Endometrial microvascular endothelial cells (primary cell): ENCODE data around the gene PPP2R3C. TPM values are rescaled to one million over a fixed set of nuclear protein-coding genes. Genes with fewer than 3 reads are reported as not detected.
"Not testable (repeated sequence)": the region's sequence is repeated elsewhere in the genome, so short reads cannot be mapped to it uniquely, and the experiment has no call there.

Experiments used
- in situ Hi-C: cut with HindIII; loops from 2 replicates; pipeline ENCODE4 v1.10.0; 2017; ENCODE audit warnings: low sequenced_read_pairs, low pct_unique_long_range_greater_than_20kb; ENCODE audit errors: inconsistent ontology term
- total RNA-seq: library from RNA; depleted of rRNA; stranded (reverse); fragments of >200 nt; gene quantifications from one replicate; pipeline ENCODE4 v1.2.3, GENCODE V29; 2015; ENCODE audit errors: inconsistent ontology term

Gene PPP2R3C
- total RNA-seq, 1 donor from 2014 or later = 44.8 TPM

DNA sequence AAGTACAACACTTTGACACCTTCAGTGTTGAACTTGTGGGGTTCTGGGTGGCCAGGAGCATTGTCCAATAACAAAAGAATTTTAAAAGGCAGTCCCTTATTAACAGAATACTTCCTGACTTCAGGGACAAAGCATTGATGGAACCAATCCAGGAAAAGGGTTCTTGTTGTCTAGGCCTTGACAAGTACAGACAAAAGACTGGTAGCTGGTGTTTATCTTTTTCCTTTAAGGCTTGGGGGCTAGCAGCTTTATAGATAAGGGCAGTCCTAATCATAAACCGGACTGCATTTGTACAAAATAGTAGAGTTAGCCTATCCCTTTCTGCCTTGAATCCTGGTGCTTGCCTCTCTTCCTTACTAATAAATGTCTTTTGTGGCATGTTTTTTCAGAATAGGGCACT is 48.3 kb downstream of the PPP2R3C start:
- in situ Hi-C loops = no loop called here

- in situ Hi-C loops = no loop called here
These were observed 49.6 kb downstream of the PPP2R3C start for GRCh38 chr14:35072226-35072625.

- in situ Hi-C loops = no loop called here
These were observed 53.4 kb downstream of the PPP2R3C start for GRCh38 chr14:35068238-35069012.

DNA sequence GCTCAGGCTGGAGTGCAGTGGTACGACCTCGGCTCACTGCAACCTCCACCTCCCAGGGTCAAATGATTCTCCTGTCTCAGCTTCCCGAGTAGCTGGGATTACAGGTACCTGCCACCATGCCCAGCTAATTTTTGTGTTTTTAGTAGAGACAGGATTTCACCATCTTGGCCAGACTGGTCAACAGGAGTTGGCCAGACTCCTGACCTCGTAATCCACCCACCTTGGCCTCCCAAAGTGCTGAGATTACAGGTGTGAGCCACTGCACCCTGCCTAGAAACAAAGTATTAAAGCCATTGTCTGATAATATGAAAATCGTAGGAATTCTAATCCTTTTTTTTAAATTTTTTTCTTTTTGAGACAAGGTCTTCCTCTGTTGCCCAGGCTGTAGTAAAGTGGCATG is 56.1 kb downstream of the PPP2R3C start:
- in situ Hi-C loops = not testable (repeated sequence)

DNA sequence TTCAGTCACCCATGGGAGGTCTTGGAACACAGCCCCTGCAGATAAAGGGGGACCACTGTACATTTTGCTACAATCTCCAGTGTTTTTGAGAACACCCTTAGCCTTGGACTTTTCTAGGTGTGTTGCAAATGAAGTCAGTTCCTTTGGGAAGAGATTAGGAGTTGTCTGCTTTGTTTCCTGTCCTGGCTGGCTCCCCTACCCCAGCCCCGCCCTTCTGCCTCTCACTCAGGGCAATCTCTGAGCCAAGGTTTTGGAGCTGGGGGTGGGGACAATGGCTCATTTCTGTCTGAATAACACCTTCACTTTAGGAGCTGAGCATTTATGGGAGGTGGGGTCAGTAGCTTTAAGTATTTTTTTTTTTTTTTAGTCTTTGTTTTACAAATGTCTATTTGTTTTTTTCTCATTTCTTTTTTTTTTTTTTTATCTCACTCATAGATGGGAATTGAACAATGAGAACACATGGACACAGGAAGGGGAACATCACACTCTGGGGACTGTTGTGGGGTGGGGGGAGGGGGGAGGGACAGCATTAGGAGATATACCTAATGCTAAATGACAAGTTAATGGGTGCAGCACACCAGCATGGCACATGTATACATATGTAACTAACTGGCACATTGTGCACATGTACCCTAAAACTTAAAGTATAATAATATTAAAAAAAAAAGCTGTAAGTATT is 60.5 kb downstream of the PPP2R3C start:
- in situ Hi-C loops = not testable (repeated sequence)

DNA sequence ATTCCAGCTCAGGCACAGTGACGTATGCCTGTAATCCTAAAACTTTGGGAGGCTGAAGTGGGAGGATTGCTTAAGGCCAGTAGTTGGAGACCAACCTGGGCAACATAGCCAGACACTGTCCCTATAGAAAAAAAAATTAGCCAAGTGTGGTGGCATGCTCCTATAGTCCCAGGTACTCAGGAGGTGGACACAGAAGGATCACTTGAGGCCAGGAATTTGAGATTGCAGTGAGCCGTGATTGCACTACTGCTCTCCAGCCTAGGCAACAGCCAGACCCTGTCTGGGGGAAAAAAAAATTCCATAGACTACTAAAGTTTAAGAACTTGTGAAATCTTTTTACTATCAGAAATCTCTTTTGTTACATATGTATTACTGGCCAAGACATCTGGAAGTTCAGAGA is 69.2 kb downstream of the PPP2R3C start:
- in situ Hi-C loops = no loop called here

- in situ Hi-C loops = no loop called here
These were observed 70.0 kb downstream of the PPP2R3C start for GRCh38 chr14:35051796-35052195.

GRCh38 chr14:35050652-35051051 is 71.1 kb downstream of the PPP2R3C start:
- in situ Hi-C loops = no loop called here

- in situ Hi-C loops = no loop called here
These were observed 73.7 kb downstream of the PPP2R3C start for GRCh38 chr14:35047976-35048513.

DNA sequence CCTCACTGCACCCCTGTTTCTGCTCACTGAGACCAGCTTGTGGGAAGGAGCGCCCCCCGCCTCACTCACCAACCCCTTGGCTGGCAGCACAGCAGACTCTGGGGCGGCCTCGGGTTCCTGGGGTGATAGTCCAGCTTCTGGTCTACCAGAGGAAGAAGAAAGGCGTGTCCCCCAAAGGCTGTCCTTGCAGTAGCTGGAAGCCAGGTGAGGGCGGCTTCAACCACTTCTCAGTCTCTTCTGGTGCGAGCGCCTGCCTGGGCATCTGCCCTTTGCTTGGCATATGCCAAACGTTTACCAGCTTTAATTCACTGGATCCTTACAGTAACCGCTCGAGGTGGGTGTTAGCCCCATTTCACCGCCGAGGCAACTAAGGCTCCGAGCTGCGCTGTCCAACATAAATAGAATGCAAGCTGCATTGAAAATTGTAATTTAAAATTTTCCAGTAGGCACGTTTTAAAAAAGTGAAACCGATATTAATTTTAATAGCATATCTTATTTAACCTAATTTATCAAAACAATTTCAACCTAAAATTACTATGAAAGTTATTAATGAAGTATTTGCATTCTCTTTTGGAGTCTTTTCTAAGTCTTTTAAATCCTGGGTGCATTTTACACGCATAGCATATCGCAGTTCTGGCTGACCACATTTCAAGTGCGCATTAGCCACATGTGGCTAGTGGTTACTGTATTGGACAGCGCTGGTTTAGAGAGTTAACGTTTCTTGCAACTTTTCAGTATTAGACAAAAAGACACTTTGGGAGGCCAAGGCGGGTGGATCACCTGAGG is 74.8 kb downstream of the PPP2R3C start:
- in situ Hi-C loops = no loop called here

DNA sequence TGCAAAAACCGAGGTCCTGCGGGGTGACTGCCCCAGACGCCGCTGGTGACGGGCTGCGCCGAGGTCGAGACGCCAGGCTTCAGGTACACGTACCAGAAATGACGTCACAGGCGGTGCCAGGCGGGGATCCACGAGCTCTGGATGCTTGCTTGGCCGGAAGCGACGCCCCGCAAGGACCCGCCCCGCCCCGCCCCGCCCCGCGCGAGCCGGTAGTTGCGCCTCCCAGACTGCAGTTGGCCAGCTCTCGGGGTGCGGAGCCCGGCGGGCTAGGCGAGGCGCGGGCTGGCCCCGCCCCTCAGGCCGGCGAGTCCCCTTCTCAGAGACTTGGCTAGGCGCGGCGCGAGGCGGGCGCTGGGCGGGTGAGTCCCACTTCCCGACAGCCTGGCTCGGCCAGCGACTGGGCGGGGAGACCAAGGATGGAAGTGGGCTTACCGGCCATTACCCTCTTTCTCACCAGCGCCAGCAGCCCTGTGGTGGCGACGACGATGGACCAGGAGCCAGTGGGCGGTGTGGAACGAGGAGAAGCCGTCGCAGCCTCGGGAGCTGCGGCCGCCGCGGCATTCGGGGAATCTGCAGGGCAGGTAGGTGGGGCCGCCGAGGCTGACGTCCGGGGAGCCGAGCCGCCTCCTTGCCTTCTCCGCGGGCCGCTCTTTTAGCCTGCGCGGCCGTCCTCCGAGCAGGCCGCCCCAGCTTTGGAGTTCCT is 75.6 kb downstream of the PPP2R3C start, which contains the start of gene FAM177A1:
Gene FAM177A1, plus strand, starts transcription at position 225 of the 703 bp plus-strand sequence. Its CDS starts 192 bp downstream, at position 417.
- in situ Hi-C loops = no loop called here

DNA sequence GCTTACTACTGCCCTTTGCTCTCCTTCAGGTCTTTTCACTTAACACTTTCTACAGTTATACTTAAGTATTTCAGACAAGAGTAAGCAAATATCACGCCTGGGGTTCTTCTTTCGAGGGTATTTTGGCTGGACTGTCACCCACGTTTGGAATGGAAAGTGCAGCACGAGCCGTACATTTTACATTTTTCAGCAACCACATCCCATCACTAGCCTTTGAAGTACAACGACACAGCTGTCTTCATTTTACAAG is 76.1 kb downstream of the PPP2R3C start:
- in situ Hi-C loops = no loop called here

DNA sequence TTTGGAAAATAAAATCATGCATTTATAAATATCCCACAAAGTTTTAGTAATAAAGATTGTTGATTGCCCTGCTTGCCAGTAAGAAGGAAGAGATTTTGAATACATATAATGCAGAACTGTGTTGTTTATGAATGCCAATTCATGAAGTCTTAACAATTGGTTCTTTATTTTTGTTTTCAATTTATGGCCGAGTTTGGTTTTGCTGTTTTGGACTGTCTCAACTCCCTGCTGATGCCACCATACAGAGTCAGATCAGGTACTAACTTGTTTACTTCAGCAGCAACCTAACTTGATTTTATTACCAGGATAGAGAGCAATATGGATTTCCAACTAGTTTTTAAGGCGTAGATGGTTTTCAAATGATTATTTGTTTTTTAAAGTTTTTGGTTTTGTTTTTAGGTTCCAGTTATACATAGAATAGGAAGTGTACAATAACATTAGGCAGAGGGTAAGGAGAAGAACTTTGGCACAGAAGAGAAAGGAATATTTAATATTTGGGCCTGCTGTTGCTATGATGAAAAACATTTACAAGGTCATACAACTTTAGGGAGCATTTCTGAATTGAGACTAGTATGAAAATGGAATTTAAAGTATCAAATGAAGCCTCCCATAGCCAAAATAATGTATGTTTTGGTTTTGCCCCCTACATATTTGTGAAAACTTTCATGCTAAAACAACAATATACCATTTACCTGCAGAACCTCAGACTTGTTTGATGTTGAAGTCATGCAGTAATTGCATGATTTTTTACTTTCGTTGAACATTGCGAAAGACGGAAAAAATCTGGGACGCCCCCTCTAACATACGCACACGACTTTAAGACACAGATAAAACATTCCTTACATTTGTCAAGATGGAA is 76.6 kb downstream of the PPP2R3C start:
- in situ Hi-C loops = no loop called here

GRCh38 chr14:35043046-35043445 is 78.7 kb downstream of the PPP2R3C start:
- in situ Hi-C loops = no loop called here

- in situ Hi-C loops = no loop called here
These were observed 79.2 kb downstream of the PPP2R3C start for GRCh38 chr14:35042632-35043031.

GRCh38 chr14:35038312-35038711 is 83.5 kb downstream of the PPP2R3C start:
- in situ Hi-C loops = not testable (repeated sequence)
